Measurements from ENCODE around the gene ATP1A1. TPM values are rescaled to one million over a fixed set of nuclear protein-coding genes. Genes with fewer than 3 reads are reported as not detected.
A peak's percentile ranks its signal among the peaks of the same experiment; 100 is the strongest.

The ATP1A1 gene
- total RNA-seq, 1 experiment from 2014 or later = 484 TPM

DNA sequence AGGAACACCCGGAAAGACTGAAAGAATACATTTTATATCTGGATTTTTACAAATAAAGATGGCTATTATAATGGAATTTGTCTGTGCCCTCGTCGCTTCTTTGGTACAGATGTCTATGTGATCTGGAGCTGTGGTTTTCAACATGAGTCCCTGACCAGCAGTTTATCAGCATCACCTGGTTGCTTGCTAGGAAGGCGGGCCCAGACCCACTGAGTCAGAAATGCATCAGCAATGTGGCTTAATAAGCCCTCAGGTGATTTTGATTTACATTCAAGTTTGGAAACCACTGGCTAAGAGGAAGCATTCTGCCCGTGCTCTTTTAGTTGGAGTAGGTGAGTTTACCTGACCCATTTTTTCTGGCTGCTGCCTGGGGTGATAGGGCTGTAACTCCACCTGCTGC is 31.7 kb downstream of the ATP1A1 start:
- intact Hi-C loops (cut with micrococcal nuclease; ENCODE audit: unreplicated experiment) = no loop called here
- H3K4me3 Mint-ChIP-seq (ENCODE audit: low read depth, unreplicated experiment) = no peak overlapping the region

GRCh38 chr1:116405241-116406135 is 32.4 kb downstream of the ATP1A1 start:
- Mint-ChIP-seq H3K4me1 (ENCODE audit: low read depth, unreplicated experiment) (peaks cover 17% of the 10 kb centered on the region), H3K9me3 (ENCODE audit: low read depth, unreplicated experiment) (no peaks in the 10 kb centered on the region), H3K36me3 (ENCODE audit: insufficient read depth, unreplicated experiment) (peaks cover 80% of the 10 kb centered on the region), H3K4me3 (ENCODE audit: low read depth, unreplicated experiment) (no peak overlapping the region), H3K27ac (ENCODE audit: unreplicated experiment) (peak overlapping the region; percentile 52), H3K27me3 (ENCODE audit: unreplicated experiment) (no peaks in the 10 kb centered on the region)
- intact Hi-C loops (cut with micrococcal nuclease; ENCODE audit: unreplicated experiment) = no loop called here
- BruUV-seq (replicated peaks) = no TSS peak
- no peak for DNase-seq
- CTCF ChIA-PET = no interaction called here
- TF ChIP-seq, protein P1, sequence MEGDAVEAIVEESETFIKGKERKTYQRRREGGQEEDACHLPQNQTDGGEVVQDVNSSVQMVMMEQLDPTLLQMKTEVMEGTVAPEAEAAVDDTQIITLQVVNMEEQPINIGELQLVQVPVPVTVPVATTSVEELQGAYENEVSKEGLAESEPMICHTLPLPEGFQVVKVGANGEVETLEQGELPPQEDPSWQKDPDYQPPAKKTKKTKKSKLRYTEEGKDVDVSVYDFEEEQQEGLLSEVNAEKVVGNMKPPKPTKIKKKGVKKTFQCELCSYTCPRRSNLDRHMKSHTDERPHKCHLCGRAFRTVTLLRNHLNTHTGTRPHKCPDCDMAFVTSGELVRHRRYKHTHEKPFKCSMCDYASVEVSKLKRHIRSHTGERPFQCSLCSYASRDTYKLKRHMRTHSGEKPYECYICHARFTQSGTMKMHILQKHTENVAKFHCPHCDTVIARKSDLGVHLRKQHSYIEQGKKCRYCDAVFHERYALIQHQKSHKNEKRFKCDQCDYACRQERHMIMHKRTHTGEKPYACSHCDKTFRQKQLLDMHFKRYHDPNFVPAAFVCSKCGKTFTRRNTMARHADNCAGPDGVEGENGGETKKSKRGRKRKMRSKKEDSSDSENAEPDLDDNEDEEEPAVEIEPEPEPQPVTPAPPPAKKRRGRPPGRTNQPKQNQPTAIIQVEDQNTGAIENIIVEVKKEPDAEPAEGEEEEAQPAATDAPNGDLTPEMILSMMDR (IDR thresholded peaks at IDR 0.05; ENCODE audit: unreplicated experiment) = no peak

More for the DNA sequence above, 31.7 kb downstream of the ATP1A1 start:
- Mint-ChIP-seq H3K9me3 (ENCODE audit: low read depth, unreplicated experiment) (no peaks in the 10 kb centered on the region), H3K27ac (ENCODE audit: unreplicated experiment) (peak overlapping the region; percentile 52), H3K4me1 (ENCODE audit: low read depth, unreplicated experiment) (peaks cover 17% of the 10 kb centered on the region), H3K27me3 (ENCODE audit: unreplicated experiment) (no peaks in the 10 kb centered on the region), H3K36me3 (ENCODE audit: insufficient read depth, unreplicated experiment) (peaks cover 88% of the 10 kb centered on the region)
- no TSS peak for BruUV-seq (replicated peaks)
- DNase-seq = no peak
- TF ChIP-seq, protein P1 (IDR thresholded peaks at IDR 0.05; ENCODE audit: unreplicated experiment) = no peak
- CTCF ChIA-PET = no interaction called here

- H3K4me1 Mint-ChIP-seq (ENCODE audit: low read depth, unreplicated experiment) = peaks cover 17% of the 10 kb centered on the region
- H3K36me3 Mint-ChIP-seq (ENCODE audit: insufficient read depth, unreplicated experiment) = peaks cover 67% of the 10 kb centered on the region
Observed at GRCh38 chr1:116407033-116407432, 34.0 kb downstream of the ATP1A1 start.

DNA sequence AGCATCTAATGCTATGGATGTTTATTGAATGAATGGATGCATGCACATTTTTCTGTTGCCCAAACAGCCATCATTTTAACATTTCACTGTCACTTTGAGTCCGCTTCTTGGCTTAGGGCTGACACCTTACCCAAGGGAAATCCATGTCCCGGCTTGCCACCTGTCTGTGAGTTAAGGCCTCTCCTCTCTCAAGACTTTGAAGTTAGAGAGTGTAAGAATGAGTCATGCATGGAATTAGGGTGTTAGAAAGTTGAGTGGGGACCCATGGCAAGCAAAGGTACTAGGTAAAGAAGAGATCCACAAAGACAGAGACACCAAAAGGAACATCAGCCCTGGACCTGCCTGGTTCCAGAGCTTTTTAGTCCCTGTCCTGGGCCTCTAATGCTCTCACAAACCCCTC is 35.1 kb downstream of the ATP1A1 start:
- Mint-ChIP-seq H3K36me3 (ENCODE audit: insufficient read depth, unreplicated experiment) (peaks cover 57% of the 10 kb centered on the region), H3K27ac (ENCODE audit: unreplicated experiment) (peak overlapping the region; percentile 30), H3K9me3 (ENCODE audit: low read depth, unreplicated experiment) (no peaks in the 10 kb centered on the region), H3K4me3 (ENCODE audit: low read depth, unreplicated experiment) (no peak overlapping the region), H3K27me3 (ENCODE audit: unreplicated experiment) (no peaks in the 10 kb centered on the region), H3K4me1 (ENCODE audit: low read depth, unreplicated experiment) (peaks cover 10% of the 10 kb centered on the region)
- intact Hi-C loops (cut with micrococcal nuclease; ENCODE audit: unreplicated experiment) = no loop called here
- TF ChIP-seq, protein P1 (IDR thresholded peaks at IDR 0.05; ENCODE audit: unreplicated experiment) = no peak
- no peak for DNase-seq
- CTCF ChIA-PET = interaction anchor here (0.5 kb wide), 1 partner anchor 301 kb away, joined by 5 read pairs; no protein-coding TSS in a partner anchor
- no TSS peak for BruUV-seq (replicated peaks)

More at GRCh38 chr1:116407033-116407432, 34.0 kb downstream of the ATP1A1 start:
- Mint-ChIP-seq H3K27me3 (ENCODE audit: unreplicated experiment) (no peaks in the 10 kb centered on the region), H3K27ac (ENCODE audit: unreplicated experiment) (peak overlapping the region; percentile 27), H3K9me3 (ENCODE audit: low read depth, unreplicated experiment) (no peaks in the 10 kb centered on the region), H3K4me3 (ENCODE audit: low read depth, unreplicated experiment) (no peak overlapping the region)
- no TSS peak for BruUV-seq (replicated peaks)
- TF ChIP-seq, protein P1 (IDR thresholded peaks at IDR 0.05; ENCODE audit: unreplicated experiment) = no peak
- CTCF ChIA-PET = no interaction called here
- intact Hi-C loops (cut with micrococcal nuclease; ENCODE audit: unreplicated experiment) = no loop called here
- no peak for DNase-seq

Data from Calu3 (cell line).